ENCODE measurements around the gene EQTN.

The EQTN gene

DNA sequence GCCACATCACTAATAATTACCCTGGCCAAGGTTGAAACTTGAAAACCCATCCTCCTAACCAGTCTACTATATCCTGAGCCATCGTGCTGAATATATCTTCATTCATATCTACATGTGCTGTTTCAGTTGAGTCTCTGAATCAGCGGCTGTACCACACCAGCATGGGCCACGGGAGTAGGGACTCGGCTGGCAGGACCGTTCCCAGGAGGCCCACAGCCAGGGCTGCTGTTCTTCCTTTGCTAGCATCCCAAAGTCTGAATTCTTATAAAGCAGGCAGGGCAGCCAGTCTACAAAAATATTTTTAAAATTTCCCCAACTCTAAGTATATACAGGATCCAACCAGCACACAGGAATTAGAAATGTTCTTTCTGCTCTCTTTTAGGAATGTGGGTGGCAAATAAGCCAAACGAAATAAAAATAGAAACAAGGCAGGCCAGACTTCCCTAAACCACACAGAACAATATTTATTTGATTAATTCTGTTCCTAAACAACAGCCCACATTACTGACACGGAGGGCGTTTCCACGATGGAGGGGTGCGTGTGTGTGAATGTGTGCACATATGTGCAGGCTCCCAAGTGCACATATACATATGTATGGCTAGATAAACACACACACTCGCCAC lies 42.8 kb upstream of the EQTN start:
- H3K9me3 Mint-ChIP-seq: no peaks in the 10 kb centered on the region
- peaks cover 7% of the 10 kb centered on the region for H3K36me3 Mint-ChIP-seq (ENCODE audit: low read depth)
- no peaks in the 10 kb centered on the region for H3K27me3 Mint-ChIP-seq (ENCODE audit: low read depth)
- H3K27ac Mint-ChIP-seq: peak overlapping the region; percentile 86 to 97 (median 90)
- H3K4me1 Mint-ChIP-seq: peaks cover 56% of the 10 kb centered on the region
- TF ChIP-seq, protein P1, sequence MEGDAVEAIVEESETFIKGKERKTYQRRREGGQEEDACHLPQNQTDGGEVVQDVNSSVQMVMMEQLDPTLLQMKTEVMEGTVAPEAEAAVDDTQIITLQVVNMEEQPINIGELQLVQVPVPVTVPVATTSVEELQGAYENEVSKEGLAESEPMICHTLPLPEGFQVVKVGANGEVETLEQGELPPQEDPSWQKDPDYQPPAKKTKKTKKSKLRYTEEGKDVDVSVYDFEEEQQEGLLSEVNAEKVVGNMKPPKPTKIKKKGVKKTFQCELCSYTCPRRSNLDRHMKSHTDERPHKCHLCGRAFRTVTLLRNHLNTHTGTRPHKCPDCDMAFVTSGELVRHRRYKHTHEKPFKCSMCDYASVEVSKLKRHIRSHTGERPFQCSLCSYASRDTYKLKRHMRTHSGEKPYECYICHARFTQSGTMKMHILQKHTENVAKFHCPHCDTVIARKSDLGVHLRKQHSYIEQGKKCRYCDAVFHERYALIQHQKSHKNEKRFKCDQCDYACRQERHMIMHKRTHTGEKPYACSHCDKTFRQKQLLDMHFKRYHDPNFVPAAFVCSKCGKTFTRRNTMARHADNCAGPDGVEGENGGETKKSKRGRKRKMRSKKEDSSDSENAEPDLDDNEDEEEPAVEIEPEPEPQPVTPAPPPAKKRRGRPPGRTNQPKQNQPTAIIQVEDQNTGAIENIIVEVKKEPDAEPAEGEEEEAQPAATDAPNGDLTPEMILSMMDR (IDR thresholded peaks at IDR 0.05; ENCODE audit: unreplicated experiment in 3 of 3): no peak
- peak overlapping the region in 2 of 3 experiments; percentile 6 to 24 for H3K4me3 Mint-ChIP-seq

DNA sequence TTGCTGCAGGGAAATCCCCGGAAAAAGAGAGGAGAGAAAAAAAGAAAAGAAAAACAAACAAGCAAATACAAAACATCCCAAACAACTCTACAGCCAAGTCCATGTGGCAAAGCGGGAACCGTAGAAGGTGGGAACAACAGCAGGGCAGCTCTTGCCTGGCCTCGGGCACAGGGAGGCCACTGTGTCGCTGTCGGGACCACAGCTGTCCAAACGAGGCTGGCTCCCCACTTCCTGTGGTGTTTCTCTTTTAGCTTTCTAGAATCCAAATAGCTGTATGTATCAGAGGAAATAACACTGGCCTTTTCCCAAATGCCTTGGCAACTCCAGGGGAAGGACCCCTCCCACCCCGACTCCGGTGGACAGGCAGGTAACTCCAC lies 41.6 kb upstream of the EQTN start:
- Mint-ChIP-seq H3K9me3 (no peaks in the 10 kb centered on the region), H3K4me1 (peaks cover 59% of the 10 kb centered on the region)

GRCh38 chr9:27337833-27338526 lies 41.0 kb upstream of the EQTN start:
- Mint-ChIP-seq H3K27me3 (ENCODE audit: low read depth) (no peaks in the 10 kb centered on the region), H3K27ac (peak overlapping the region; percentile 73 to 97 (median 90)), H3K4me1 (peaks cover 62% of the 10 kb centered on the region), H3K36me3 (ENCODE audit: low read depth) (peaks cover 3% of the 10 kb centered on the region), H3K9me3 (no peaks in the 10 kb centered on the region), H3K4me3 (peak overlapping the region in 1 of 3 experiments; percentile 40)
- TF ChIP-seq, protein P1 (IDR thresholded peaks at IDR 0.05; ENCODE audit: unreplicated experiment in 3 of 3): no peak

More for the DNA sequence above, 41.6 kb upstream of the EQTN start:
- Mint-ChIP-seq H3K36me3 (ENCODE audit: low read depth) (peaks cover 4% of the 10 kb centered on the region), H3K27me3 (ENCODE audit: low read depth) (no peaks in the 10 kb centered on the region), H3K27ac (peak overlapping the region; percentile 73 to 97 (median 90)), H3K4me3 (peak overlapping the region in 1 of 3 experiments; percentile 40)
- TF ChIP-seq, protein P1 (IDR thresholded peaks at IDR 0.05; ENCODE audit: unreplicated experiment in 3 of 3): no peak

- Mint-ChIP-seq H3K9me3 (no peaks in the 10 kb centered on the region), H3K4me1 (peaks cover 62% of the 10 kb centered on the region), H3K27ac (peak overlapping the region; percentile 16 to 97 (median 90)), H3K4me3 (no peak overlapping the region), H3K36me3 (ENCODE audit: low read depth) (peaks cover 3% of the 10 kb centered on the region), H3K27me3 (ENCODE audit: low read depth) (no peaks in the 10 kb centered on the region)
- TF ChIP-seq, protein P1 (IDR thresholded peaks at IDR 0.05; ENCODE audit: unreplicated experiment in 3 of 3): no peak
Observed at GRCh38 chr9:27337236-27337635, 40.3 kb upstream of the EQTN start.

- no peaks in the 10 kb centered on the region for H3K9me3 Mint-ChIP-seq
- no peak overlapping the region for H3K4me3 Mint-ChIP-seq
- peak overlapping the region in 2 of 3 experiments; percentile 79 to 97 for H3K27ac Mint-ChIP-seq
- peaks cover 3% of the 10 kb centered on the region for H3K36me3 Mint-ChIP-seq (ENCODE audit: low read depth)
- peaks cover 62% of the 10 kb centered on the region for H3K4me1 Mint-ChIP-seq
- TF ChIP-seq, protein P1 (IDR thresholded peaks at IDR 0.05; ENCODE audit: unreplicated experiment in 3 of 3): no peak
- no peaks in the 10 kb centered on the region for H3K27me3 Mint-ChIP-seq (ENCODE audit: low read depth)
Observed at GRCh38 chr9:27336829-27337228, 39.9 kb upstream of the EQTN start.

All from nephron (organoid).